ENCODE results near the gene BTBD16.

GRCh38 chr10:122290334-122290733 lies 19.2 kb downstream of the BTBD16 start:
- no peak for TF ChIP-seq POLR2A (IDR thresholded peaks at IDR 0.05)
- no peak for TF ChIP-seq POLR2AphosphoS5 (IDR thresholded peaks at IDR 0.05)
- no peak for TF ChIP-seq CTCF (IDR thresholded peaks at IDR 0.05)

All from breast epithelium (tissue), 3 donors.